Thoracic aorta (tissue), 2 donors: ENCODE measurements around the gene TCF4. TPM values are rescaled to one million over a fixed set of nuclear protein-coding genes. Genes with fewer than 3 reads are reported as not detected.

Experiments used
- ATAC-seq: fragments of 150-250 bp; one replicate; pipeline ENCODE4 v1.8.0; 2017; ENCODE audit warnings: low read depth; ENCODE audit not compliant: insufficient number of reproducible peaks, low FRiP score
- DNase-seq: peaks from one replicate; pipeline ENCODE4 v3.0.0-alpha.2; 2020; ENCODE audit warnings: low spot score
- H3K27ac ChIP-seq, 2 donors: fragments of 200-600 bp; sonication (generic); 1 replicate in 1 of 2; 2 replicates in 1 of 2; pipeline ENCODE4 v1.5.1; 2016; ENCODE audit warnings: mild to moderate bottlenecking in 2 of 2, moderate library complexity in 2 of 2
- H3K27me3 ChIP-seq: fragments of 200-600 bp; sonication (generic); replicated peaks from 2 replicates; pipeline ENCODE4 v1.6.0; 2016; ENCODE audit warnings: mild to moderate bottlenecking; ENCODE audit not compliant: insufficient read depth
- H3K36me3 ChIP-seq: fragments of 200-600 bp; sonication (generic); one replicate; pipeline ENCODE4 v1.5.1; 2016
- H3K4me1 ChIP-seq, 2 donors: fragments of 200-600 bp; sonication (generic); 1 replicate in 1 of 2; 2 replicates in 1 of 2; pipeline versions ENCODE4 v1.5.1 to v1.6.0; 2016; ENCODE audit warnings: low read depth in 2 of 2, mild to moderate bottlenecking in 1 of 2; ENCODE audit not compliant: control insufficient read depth in 1 of 2
- H3K4me3 ChIP-seq: fragments of 200-600 bp; sonication (generic); 2 replicates; pipeline ENCODE4 v1.5.1; 2016; ENCODE audit warnings: mild to moderate bottlenecking
- H3K9me3 ChIP-seq: fragments of 200-600 bp; sonication (generic); 2 replicates; pipeline ENCODE4 v1.5.1; 2016
- total RNA-seq, 2 donors: library from RNA; depleted of rRNA; stranded (reverse); fragments of >200 nt; gene quantifications; one replicate each; pipeline versions ENCODE4 v1.1.0 to v1.2.3, GENCODE V29; 2016
- TF ChIP-seq, protein P1 (sequence below): fragments of 200-600 bp; sonication (generic); IDR thresholded peaks from one replicate; pipeline ENCODE4 v1.5.1; 2019; ENCODE audit warnings: antibody characterized with exemption

Gene TCF4
- total RNA-seq, 2 donors from 2014 or later, result 178 to 267 TPM

DNA sequence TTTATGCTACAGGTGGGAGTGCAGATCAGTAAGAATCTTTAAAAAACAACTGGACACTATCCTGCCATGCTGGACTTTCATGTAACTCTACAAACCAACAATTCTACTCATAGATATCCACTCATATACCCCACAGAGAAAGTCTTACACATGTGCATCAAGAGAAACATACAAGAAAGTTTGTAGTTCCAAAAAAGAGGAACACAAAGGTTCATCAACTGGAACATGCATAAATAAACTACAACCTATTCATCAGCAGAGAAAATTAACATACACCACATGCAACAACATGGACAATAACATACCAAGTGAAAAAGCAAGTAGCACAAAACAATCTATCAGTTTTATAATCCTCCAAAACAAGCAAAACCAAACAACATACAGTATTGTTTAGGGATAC lies 17.0 kb downstream of the TCF4 start:
- DNase-seq (no peak), ATAC-seq (no peak)
- Histone ChIP-seq H3K4me1 (no peaks in the 10 kb centered on the region), H3K9me3 (no peaks in the 10 kb centered on the region), H3K27ac (no peak overlapping the region), H3K4me3 (no peak overlapping the region), H3K36me3 (no peaks in the 10 kb centered on the region), H3K27me3 (no peaks in the 10 kb centered on the region)
- TF ChIP-seq, protein P1, sequence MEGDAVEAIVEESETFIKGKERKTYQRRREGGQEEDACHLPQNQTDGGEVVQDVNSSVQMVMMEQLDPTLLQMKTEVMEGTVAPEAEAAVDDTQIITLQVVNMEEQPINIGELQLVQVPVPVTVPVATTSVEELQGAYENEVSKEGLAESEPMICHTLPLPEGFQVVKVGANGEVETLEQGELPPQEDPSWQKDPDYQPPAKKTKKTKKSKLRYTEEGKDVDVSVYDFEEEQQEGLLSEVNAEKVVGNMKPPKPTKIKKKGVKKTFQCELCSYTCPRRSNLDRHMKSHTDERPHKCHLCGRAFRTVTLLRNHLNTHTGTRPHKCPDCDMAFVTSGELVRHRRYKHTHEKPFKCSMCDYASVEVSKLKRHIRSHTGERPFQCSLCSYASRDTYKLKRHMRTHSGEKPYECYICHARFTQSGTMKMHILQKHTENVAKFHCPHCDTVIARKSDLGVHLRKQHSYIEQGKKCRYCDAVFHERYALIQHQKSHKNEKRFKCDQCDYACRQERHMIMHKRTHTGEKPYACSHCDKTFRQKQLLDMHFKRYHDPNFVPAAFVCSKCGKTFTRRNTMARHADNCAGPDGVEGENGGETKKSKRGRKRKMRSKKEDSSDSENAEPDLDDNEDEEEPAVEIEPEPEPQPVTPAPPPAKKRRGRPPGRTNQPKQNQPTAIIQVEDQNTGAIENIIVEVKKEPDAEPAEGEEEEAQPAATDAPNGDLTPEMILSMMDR, result no peak

DNA sequence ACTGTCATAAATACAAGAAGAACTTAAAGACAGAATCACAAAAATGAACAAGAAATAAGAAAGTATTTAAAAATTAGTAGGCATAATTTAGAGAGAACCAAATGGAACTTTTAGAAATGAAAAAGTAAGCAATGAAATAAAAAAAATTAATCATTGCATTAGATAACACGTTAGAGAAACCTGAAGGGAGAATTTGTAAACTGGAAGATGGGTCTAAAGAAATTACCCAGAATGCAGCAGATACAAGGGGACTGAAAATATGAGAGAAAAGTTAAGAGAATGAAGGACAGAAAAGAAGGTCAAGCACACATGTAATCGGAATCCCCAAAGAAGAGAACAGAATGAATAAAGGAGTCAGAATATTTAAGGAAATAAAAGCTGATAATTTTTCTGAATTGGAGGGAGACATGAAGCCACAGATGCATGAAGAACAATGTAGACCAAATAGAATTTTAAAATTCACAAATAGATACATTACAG lies 21.5 kb downstream of the TCF4 start:
- H3K27me3 ChIP-seq, result no peaks in the 10 kb centered on the region
- no peak for ATAC-seq
- H3K4me3 ChIP-seq, result no peak overlapping the region
- no peaks in the 10 kb centered on the region for H3K9me3 ChIP-seq
- H3K4me1 ChIP-seq, result no peaks in the 10 kb centered on the region
- H3K27ac ChIP-seq, result no peak overlapping the region
- no peak for DNase-seq
- no peaks in the 10 kb centered on the region for H3K36me3 ChIP-seq
- TF ChIP-seq, protein P1, result no peak

DNA sequence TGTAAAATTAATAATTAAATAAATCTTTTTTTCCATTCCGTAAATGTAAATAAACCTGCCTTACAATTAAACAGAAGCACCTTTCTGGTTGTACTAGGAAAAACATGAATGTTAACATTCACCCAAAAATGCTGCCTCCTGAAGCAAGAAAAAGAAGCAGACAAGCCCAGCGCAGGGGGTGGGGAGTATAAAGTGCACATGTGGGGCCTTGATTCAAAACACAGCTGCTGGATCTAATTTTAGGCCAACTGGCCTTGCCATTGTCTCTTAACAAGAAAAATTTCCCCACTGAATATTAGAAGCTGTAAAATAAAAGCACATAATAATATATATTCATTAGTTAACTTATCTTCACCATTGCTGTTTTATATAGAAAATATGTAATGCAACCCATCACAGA lies 28.3 kb downstream of the TCF4 start:
- Histone ChIP-seq H3K27ac (no peak overlapping the region), H3K36me3 (no peaks in the 10 kb centered on the region), H3K27me3 (no peaks in the 10 kb centered on the region), H3K4me3 (no peak overlapping the region), H3K9me3 (no peaks in the 10 kb centered on the region), H3K4me1 (no peaks in the 10 kb centered on the region)
- ATAC-seq, result no peak
- TF ChIP-seq, protein P1, result no peak
- DNase-seq, result no peak

DNA sequence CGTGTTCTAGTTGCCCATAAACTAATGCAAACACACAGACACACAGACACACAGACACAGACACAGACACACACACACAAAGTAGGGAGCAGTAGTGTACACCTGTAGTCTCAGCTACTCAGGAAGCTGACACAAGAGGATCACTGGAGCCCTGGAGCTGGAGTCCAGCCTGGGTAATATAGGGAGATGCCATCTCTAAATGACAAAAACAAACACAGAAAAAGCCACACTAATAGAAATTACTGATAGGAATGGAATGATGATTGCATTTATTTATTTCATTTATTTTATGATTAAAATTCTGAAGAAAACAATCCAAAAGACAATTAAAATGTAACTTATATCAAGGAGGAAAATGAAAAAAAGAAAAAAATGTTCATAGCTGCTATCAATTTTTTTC lies 30.8 kb downstream of the TCF4 start:
- Histone ChIP-seq H3K27me3 (no peaks in the 10 kb centered on the region), H3K4me1 (no peaks in the 10 kb centered on the region)
- ATAC-seq, result no peak

DNA sequence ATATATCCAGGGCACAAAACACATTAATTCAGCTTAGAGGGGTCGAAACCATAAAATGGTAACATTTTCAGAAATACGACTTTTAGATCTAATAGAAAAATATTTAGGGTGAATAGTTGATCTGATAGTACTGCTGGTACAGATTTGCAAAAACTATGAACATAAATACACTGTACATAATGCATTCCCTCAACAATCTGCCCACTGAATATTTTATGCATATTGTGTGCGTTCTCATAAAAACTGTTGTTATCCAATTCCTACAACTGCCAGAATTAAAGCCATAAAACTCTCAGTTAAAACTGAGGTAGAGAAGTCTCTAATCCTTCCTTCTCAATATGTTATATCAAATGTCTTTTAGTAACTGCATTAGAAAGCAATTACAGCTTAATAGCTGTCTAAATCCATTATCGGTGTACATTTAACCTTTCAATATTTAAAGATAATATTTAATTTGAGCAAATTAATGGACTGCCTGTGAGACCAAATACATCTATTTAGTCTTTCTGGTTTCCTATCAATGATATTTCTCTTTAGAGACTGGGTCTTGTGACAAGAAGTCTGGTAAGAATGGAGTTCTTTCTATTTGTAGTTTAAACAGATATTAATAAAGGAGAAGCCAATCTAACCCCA lies 32.5 kb downstream of the TCF4 start:
- DNase-seq (no peak), ATAC-seq (no peak)
- no peaks in the 10 kb centered on the region for H3K27me3 ChIP-seq
- H3K4me1 ChIP-seq, result peaks cover 8 to 9% of the 10 kb centered on the region in 2 donors
- no peak overlapping the region for H3K4me3 ChIP-seq
- H3K27ac ChIP-seq, result no peak overlapping the region
- H3K36me3 ChIP-seq, result no peaks in the 10 kb centered on the region
- no peaks in the 10 kb centered on the region for H3K9me3 ChIP-seq
- TF ChIP-seq, protein P1, result no peak

More for the DNA sequence above, 30.8 kb downstream of the TCF4 start:
- no peak for DNase-seq
- H3K9me3 ChIP-seq, result no peaks in the 10 kb centered on the region
- H3K4me3 ChIP-seq, result no peak overlapping the region
- TF ChIP-seq, protein P1, result no peak
- no peaks in the 10 kb centered on the region for H3K36me3 ChIP-seq
- H3K27ac ChIP-seq, result no peak overlapping the region
